ENCODE measurements around the gene SYT7. TPM values are rescaled to one million over a fixed set of nuclear protein-coding genes. Genes with fewer than 3 reads are reported as not detected.

Gene SYT7
- total RNA-seq, 1 donor from 2014 or later = 6.5 TPM

GRCh38 chr11:61515686-61516085 lies 65.2 kb downstream of the SYT7 start:
- DNase-seq = no peak

- no peak for DNase-seq
These were observed 66.6 kb downstream of the SYT7 start for GRCh38 chr11:61514050-61514917.

GRCh38 chr11:61513143-61513765 lies 67.6 kb downstream of the SYT7 start:
- DNase-seq = peak; percentile 43

GRCh38 chr11:61512435-61512834 lies 68.4 kb downstream of the SYT7 start:
- no peak for DNase-seq

GRCh38 chr11:61511383-61511782 lies 69.5 kb downstream of the SYT7 start:
- no peak for DNase-seq

- DNase-seq = no peak
These were observed 69.9 kb downstream of the SYT7 start for GRCh38 chr11:61510974-61511373.

- DNase-seq = no peak
These were observed 70.5 kb downstream of the SYT7 start for GRCh38 chr11:61510166-61510919.

GRCh38 chr11:61509043-61510029 lies 71.5 kb downstream of the SYT7 start:
- peak; percentile 91 for DNase-seq

- DNase-seq = peak; percentile 61
These were observed 72.7 kb downstream of the SYT7 start, which contains the start of gene LRRC10B for GRCh38 chr11:61507962-61508861. Gene LRRC10B (plus strand): TSS chr11:61508749. CDS start chr11:61508999, 250 bp downstream.

- DNase-seq = no peak
These were observed 73.7 kb downstream of the SYT7 start for GRCh38 chr11:61507012-61507768.

- DNase-seq = peak; percentile 38
These were observed 75.2 kb downstream of the SYT7 start for GRCh38 chr11:61505640-61506155.

- no peak for DNase-seq
These were observed 75.8 kb downstream of the SYT7 start for GRCh38 chr11:61505106-61505505.

GRCh38 chr11:61503135-61503770 lies 77.6 kb downstream of the SYT7 start:
- no peak for DNase-seq

GRCh38 chr11:61502522-61502921 lies 78.4 kb downstream of the SYT7 start:
- no peak for DNase-seq

- no peak for DNase-seq
These were observed 80.9 kb downstream of the SYT7 start for GRCh38 chr11:61499816-61500491.

- DNase-seq = no peak
These were observed 82.0 kb downstream of the SYT7 start for GRCh38 chr11:61498767-61499341.

GRCh38 chr11:61497876-61498275 lies 83.0 kb downstream of the SYT7 start:
- no peak for DNase-seq

GRCh38 chr11:61497473-61497872 lies 83.4 kb downstream of the SYT7 start:
- DNase-seq = no peak

Measured in tongue (tissue), 2 donors.